Mesenchymal stem cell (in vitro differentiated cells and primary cell): ENCODE data around the gene TIAM2.
A peak's percentile ranks its signal among the peaks of the same experiment; 100 is the strongest.

ENCODE experiments used
- DNase-seq: peaks from one replicate; pipeline ENCODE4 v3.0.0-alpha.2; 2013
- H2AFZ ChIP-seq: one replicate; pipeline ENCODE4 v1.6.1; 2013; ENCODE audit warnings: low read depth, mild to moderate bottlenecking, control low read depth, inconsistent platforms, low read length, moderate library complexity
- H2AK5ac ChIP-seq: 2 replicates; pipeline ENCODE4 v1.6.1; 2013; ENCODE audit warnings: low read length, moderate library complexity, mild to moderate bottlenecking, inconsistent platforms; ENCODE audit not compliant: severe bottlenecking
- H2BK120ac ChIP-seq: one replicate; pipeline ENCODE4 v1.6.1; 2013; ENCODE audit warnings: low read depth, mild to moderate bottlenecking, inconsistent platforms, low read length, moderate library complexity
- H2BK12ac ChIP-seq, 2 experiments: one replicate each; pipeline ENCODE4 v1.6.1; 2013; ENCODE audit warnings: inconsistent platforms in 2 of 2, low read length in 2 of 2, mild to moderate bottlenecking in 2 of 2, moderate library complexity in 2 of 2, control low read depth in 1 of 2
- H2BK15ac ChIP-seq: one replicate; pipeline ENCODE4 v1.6.1; 2013; ENCODE audit warnings: mild to moderate bottlenecking, low read depth, inconsistent platforms; ENCODE audit not compliant: poor library complexity, severe bottlenecking
- H2BK5ac ChIP-seq: 2 replicates; pipeline ENCODE4 v1.6.1; 2013; ENCODE audit warnings: low read depth, mild to moderate bottlenecking, low read length, control low read depth, inconsistent platforms; ENCODE audit not compliant: poor library complexity, severe bottlenecking
- H3K14ac ChIP-seq, 2 experiments: one replicate each; pipeline ENCODE4 v1.6.1; 2013; ENCODE audit warnings: inconsistent platforms in 2 of 2, low read length in 2 of 2, control low read depth in 1 of 2, mild to moderate bottlenecking in 1 of 2, moderate library complexity in 1 of 2
- H3K18ac ChIP-seq, 2 experiments: one replicate each; pipeline ENCODE4 v1.6.1; 2013; ENCODE audit warnings: inconsistent platforms in 2 of 2, low read length in 2 of 2, control low read depth in 1 of 2, low read depth in 1 of 2, mild to moderate bottlenecking in 1 of 2
- H3K23ac ChIP-seq, 2 experiments: one replicate each; pipeline ENCODE4 v1.6.1; 2013; ENCODE audit warnings: inconsistent platforms in 2 of 2, low read length in 2 of 2, mild to moderate bottlenecking in 2 of 2, moderate library complexity in 2 of 2, control low read depth in 1 of 2
- H3K27ac ChIP-seq: 2 replicates; pipeline ENCODE4 v1.5.1; 2013; ENCODE audit warnings: mild to moderate bottlenecking, moderate library complexity, low read length, control low read depth, inconsistent platforms; ENCODE audit not compliant: poor library complexity, severe bottlenecking
- H3K27me3 ChIP-seq, 2 experiments: 2 replicates each; pipeline versions ENCODE4 v1.6.1 to v1.7.0; 2013; ENCODE audit warnings: low read length in 2 of 2, mild to moderate bottlenecking in 2 of 2, moderate library complexity in 2 of 2, control low read depth in 1 of 2, inconsistent platforms in 1 of 2; ENCODE audit not compliant: control insufficient read depth in 1 of 2, insufficient read depth in 1 of 2
- H3K36me3 ChIP-seq, 2 experiments: 2 replicates each; pipeline versions ENCODE4 v1.6.1 to v1.7.0; 2013; ENCODE audit warnings: low read length in 2 of 2, control low read depth in 1 of 2, inconsistent platforms in 1 of 2, low read depth in 1 of 2, mild to moderate bottlenecking in 1 of 2; ENCODE audit not compliant: insufficient read depth in 2 of 2, control insufficient read depth in 1 of 2
- H3K4ac ChIP-seq, 2 experiments: one replicate each; pipeline ENCODE4 v1.6.1; 2013; ENCODE audit warnings: inconsistent platforms in 2 of 2, low read length in 2 of 2, mild to moderate bottlenecking in 2 of 2, moderate library complexity in 2 of 2, control low read depth in 1 of 2, low read depth in 1 of 2
- H3K4me1 ChIP-seq: 2 replicates; pipeline ENCODE4 v1.6.1; 2013; ENCODE audit warnings: low read depth, low read length, control low read depth; ENCODE audit not compliant: control insufficient read depth, insufficient read depth
- H3K4me2 ChIP-seq: 2 replicates; pipeline ENCODE4 v1.6.1; 2013; ENCODE audit warnings: low read length, mild to moderate bottlenecking, inconsistent platforms; ENCODE audit not compliant: poor library complexity, severe bottlenecking
- H3K4me3 ChIP-seq, 2 experiments: 2 replicates each; pipeline versions ENCODE4 v1.5.1 to v1.7.0; 2013; ENCODE audit warnings: low read length in 2 of 2, mild to moderate bottlenecking in 2 of 2, control low read depth in 1 of 2, low read depth in 1 of 2; ENCODE audit not compliant: insufficient read depth in 1 of 2
- H3K79me1 ChIP-seq: replicated peaks from 2 replicates; pipeline ENCODE4 v1.6.1; 2013; ENCODE audit warnings: mild to moderate bottlenecking, control low read depth, low read length, inconsistent platforms; ENCODE audit not compliant: poor library complexity, severe bottlenecking
- H3K9ac ChIP-seq: 2 replicates; pipeline ENCODE4 v1.7.0; 2013; ENCODE audit warnings: mild to moderate bottlenecking, low read length, moderate library complexity
- H3K9me3 ChIP-seq: 2 replicates; pipeline ENCODE4 v1.7.0; 2013; ENCODE audit warnings: mild to moderate bottlenecking, low read length; ENCODE audit not compliant: control insufficient read depth
- H4K8ac ChIP-seq: one replicate; pipeline ENCODE4 v1.6.1; 2013; ENCODE audit warnings: inconsistent platforms, mild to moderate bottlenecking, low read length, moderate library complexity
- H4K91ac ChIP-seq: one replicate; pipeline ENCODE4 v1.6.1; 2013; ENCODE audit warnings: mild to moderate bottlenecking, low read length, inconsistent platforms
- WGBS: methylation state at CpG from one replicate; pipeline ENCODE4 v1.1.7; 2013; ENCODE audit warnings: mixed read lengths; 5-methylcytosine and 5-hydroxymethylcytosine counted together

Gene TIAM2

GRCh38 chr6:155162682-155163081 is 167.6 kb downstream of the TIAM2 start:
- no peak overlapping the region for H3K14ac ChIP-seq
- H2BK15ac ChIP-seq: no peak overlapping the region
- no peak overlapping the region for H3K4me3 ChIP-seq
- 63% methylated on average over 3 of the region's 3 CpGs for WGBS
- no peak overlapping the region for H2BK12ac ChIP-seq
- no peak overlapping the region for H4K8ac ChIP-seq
- H3K23ac ChIP-seq: no peak overlapping the region
- DNase-seq: peak; percentile 43
- H3K27ac ChIP-seq: no peak overlapping the region
- H3K4me2 ChIP-seq: no peak overlapping the region
- no peak overlapping the region for H3K9ac ChIP-seq
- no peak overlapping the region for H2AK5ac ChIP-seq
- H4K91ac ChIP-seq: no peak overlapping the region
- no peak overlapping the region for H3K18ac ChIP-seq
- H3K4ac ChIP-seq: no peak overlapping the region
- no peak overlapping the region for H2BK120ac ChIP-seq
- H2BK5ac ChIP-seq: no peak overlapping the region
- H3K79me1 ChIP-seq: no peaks in the 10 kb centered on the region
- H2AFZ ChIP-seq: no peak overlapping the region
- H3K27me3 ChIP-seq: no peaks in the 10 kb centered on the region
- no peaks in the 10 kb centered on the region for H3K36me3 ChIP-seq
- no peaks in the 10 kb centered on the region for H3K4me1 ChIP-seq
- no peaks in the 10 kb centered on the region for H3K9me3 ChIP-seq

- Histone ChIP-seq H3K23ac (no peak overlapping the region), H2BK120ac (no peak overlapping the region), H2AFZ (no peak overlapping the region), H3K9me3 (no peaks in the 10 kb centered on the region), H2BK15ac (no peak overlapping the region), H3K14ac (no peak overlapping the region), H3K18ac (no peak overlapping the region), H2BK5ac (no peak overlapping the region), H2BK12ac (no peak overlapping the region), H3K4me1 (no peaks in the 10 kb centered on the region), H3K36me3 (no peaks in the 10 kb centered on the region), H4K91ac (no peak overlapping the region), H3K27me3 (no peaks in the 10 kb centered on the region), H4K8ac (no peak overlapping the region), H2AK5ac (no peak overlapping the region), H3K4me2 (no peak overlapping the region), H3K27ac (no peak overlapping the region), H3K9ac (no peak overlapping the region), H3K4me3 (no peak overlapping the region), H3K79me1 (no peaks in the 10 kb centered on the region), H3K4ac (no peak overlapping the region)
- DNase-seq: no peak
- 100% methylated on average over 1 of the region's 1 CpG for WGBS
These were observed 168.5 kb downstream of the TIAM2 start for GRCh38 chr6:155163601-155164000.

GRCh38 chr6:155165029-155165710 is 170.1 kb downstream of the TIAM2 start:
- H3K4me2 ChIP-seq: no peak overlapping the region
- no peaks in the 10 kb centered on the region for H3K27me3 ChIP-seq
- no peaks in the 10 kb centered on the region for H3K9me3 ChIP-seq
- H3K36me3 ChIP-seq: no peaks in the 10 kb centered on the region
- H3K23ac ChIP-seq: no peak overlapping the region
- no peak overlapping the region for H2BK15ac ChIP-seq
- no peak overlapping the region for H4K91ac ChIP-seq
- no peak overlapping the region for H2AFZ ChIP-seq
- no peaks in the 10 kb centered on the region for H3K79me1 ChIP-seq
- H2AK5ac ChIP-seq: no peak overlapping the region
- H2BK5ac ChIP-seq: no peak overlapping the region
- no peak for DNase-seq
- H3K14ac ChIP-seq: no peak overlapping the region
- H3K9ac ChIP-seq: no peak overlapping the region
- H3K27ac ChIP-seq: no peak overlapping the region
- H3K18ac ChIP-seq: no peak overlapping the region
- no peak overlapping the region for H3K4ac ChIP-seq
- no peak overlapping the region for H3K4me3 ChIP-seq
- no peak overlapping the region for H2BK120ac ChIP-seq
- no peaks in the 10 kb centered on the region for H3K4me1 ChIP-seq
- H4K8ac ChIP-seq: no peak overlapping the region
- 94% methylated on average over 11 of the region's 12 CpGs for WGBS
- no peak overlapping the region for H2BK12ac ChIP-seq

GRCh38 chr6:155170519-155170918 is 175.4 kb downstream of the TIAM2 start:
- Histone ChIP-seq H3K79me1 (no peaks in the 10 kb centered on the region), H3K14ac (no peak overlapping the region), H2AK5ac (no peak overlapping the region), H3K4me3 (peak overlapping the region in 1 of 2 experiments; percentile 15), H3K27me3 (no peaks in the 10 kb centered on the region), H3K23ac (no peak overlapping the region), H4K8ac (no peak overlapping the region), H3K36me3 (no peaks in the 10 kb centered on the region), H3K4me2 (no peak overlapping the region), H3K4me1 (peaks cover 9% of the 10 kb centered on the region), H3K4ac (no peak overlapping the region), H4K91ac (no peak overlapping the region), H2BK12ac (no peak overlapping the region), H2BK120ac (no peak overlapping the region), H2AFZ (no peak overlapping the region), H3K18ac (no peak overlapping the region), H3K9me3 (no peaks in the 10 kb centered on the region), H3K27ac (no peak overlapping the region), H3K9ac (peak overlapping the region; percentile 34), H2BK5ac (no peak overlapping the region), H2BK15ac (no peak overlapping the region)
- WGBS: 100% methylated on average over 1 of the region's 3 CpGs
- DNase-seq: peak; percentile 1
